NB4 (cell line): Measurements from ENCODE around the gene VPS37D.

Experiments
- MYC ChIP-seq: IDR thresholded peaks from 2 replicates; pipeline ENCODE4 v1.6.1; 2011; ENCODE audit warnings: low read depth, low read length
- POLR2A ChIP-seq: IDR thresholded peaks from 2 replicates; pipeline ENCODE4 v1.6.1; 2011; ENCODE audit warnings: mild to moderate bottlenecking; ENCODE audit not compliant: insufficient read length; ENCODE audit errors: extremely low read depth
- TF ChIP-seq, protein P1 (sequence below): IDR thresholded peaks from one replicate; pipeline ENCODE4 v1.5.1; 2012; ENCODE audit warnings: low read depth, low read length
- TF ChIP-seq, protein P2 (sequence below): IDR thresholded peaks from 2 replicates; pipeline ENCODE4 v1.6.1; 2011; ENCODE audit warnings: low read depth, low read length

DNA sequence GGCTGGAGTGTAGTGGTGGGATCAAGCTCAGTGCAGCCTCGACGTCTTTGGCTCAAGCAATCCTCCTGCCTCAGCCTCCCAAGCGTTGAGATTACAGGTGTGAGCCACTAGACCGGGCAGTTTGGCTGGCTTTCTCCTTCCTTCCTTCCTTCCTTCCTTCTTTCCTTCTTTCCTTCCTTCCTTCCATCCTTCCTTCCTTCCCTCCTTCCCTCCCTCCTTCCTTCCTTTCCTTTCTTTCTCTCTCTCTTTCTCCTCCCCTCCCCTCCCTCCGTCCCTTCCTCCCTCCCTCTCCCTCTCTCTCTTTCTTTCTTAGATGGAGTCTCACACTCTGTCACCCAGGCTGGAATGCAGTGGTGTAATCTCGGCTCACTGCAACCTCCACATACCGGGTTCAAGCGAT, 7.6 kb upstream of the VPS37D start:
- TF ChIP-seq, protein P1, sequence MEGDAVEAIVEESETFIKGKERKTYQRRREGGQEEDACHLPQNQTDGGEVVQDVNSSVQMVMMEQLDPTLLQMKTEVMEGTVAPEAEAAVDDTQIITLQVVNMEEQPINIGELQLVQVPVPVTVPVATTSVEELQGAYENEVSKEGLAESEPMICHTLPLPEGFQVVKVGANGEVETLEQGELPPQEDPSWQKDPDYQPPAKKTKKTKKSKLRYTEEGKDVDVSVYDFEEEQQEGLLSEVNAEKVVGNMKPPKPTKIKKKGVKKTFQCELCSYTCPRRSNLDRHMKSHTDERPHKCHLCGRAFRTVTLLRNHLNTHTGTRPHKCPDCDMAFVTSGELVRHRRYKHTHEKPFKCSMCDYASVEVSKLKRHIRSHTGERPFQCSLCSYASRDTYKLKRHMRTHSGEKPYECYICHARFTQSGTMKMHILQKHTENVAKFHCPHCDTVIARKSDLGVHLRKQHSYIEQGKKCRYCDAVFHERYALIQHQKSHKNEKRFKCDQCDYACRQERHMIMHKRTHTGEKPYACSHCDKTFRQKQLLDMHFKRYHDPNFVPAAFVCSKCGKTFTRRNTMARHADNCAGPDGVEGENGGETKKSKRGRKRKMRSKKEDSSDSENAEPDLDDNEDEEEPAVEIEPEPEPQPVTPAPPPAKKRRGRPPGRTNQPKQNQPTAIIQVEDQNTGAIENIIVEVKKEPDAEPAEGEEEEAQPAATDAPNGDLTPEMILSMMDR = no peak
- no peak for TF ChIP-seq POLR2A
- TF ChIP-seq, protein P2, sequence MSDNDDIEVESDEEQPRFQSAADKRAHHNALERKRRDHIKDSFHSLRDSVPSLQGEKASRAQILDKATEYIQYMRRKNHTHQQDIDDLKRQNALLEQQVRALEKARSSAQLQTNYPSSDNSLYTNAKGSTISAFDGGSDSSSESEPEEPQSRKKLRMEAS = no peak
- TF ChIP-seq MYC = no peak
